GM12872 (cell line): ENCODE measurements around the gene GTPBP3.

ENCODE experiments used
- CTCF ChIP-seq: IDR thresholded peaks from 3 replicates; pipeline ENCODE4 v1.5.1; 2011; ENCODE audit warnings: low read depth, mild to moderate bottlenecking, low read length, moderate library complexity; ENCODE audit not compliant: insufficient read depth

Gene GTPBP3

GRCh38 chr19:17336872-17337674 lies at the start of gene GTPBP3:
Gene GTPBP3 (plus strand): TSS chr19:17337553. CDS start chr19:17337612, 59 bp downstream.
- TF ChIP-seq CTCF: no peak

- TF ChIP-seq CTCF: no peak
Measured at GRCh38 chr19:17289489-17289888, 47.9 kb upstream of the GTPBP3 start.

GRCh38 chr19:17292301-17293074 lies 44.9 kb upstream of the GTPBP3 start:
- TF ChIP-seq CTCF: peak; percentile 80

GRCh38 chr19:17293605-17294004 lies 43.7 kb upstream of the GTPBP3 start:
- TF ChIP-seq CTCF: no peak

- no peak for TF ChIP-seq CTCF
Measured at GRCh38 chr19:17294051-17294891, 43.1 kb upstream of the GTPBP3 start.

GRCh38 chr19:17296273-17296672 lies 41.1 kb upstream of the GTPBP3 start:
- TF ChIP-seq CTCF: no peak

- no peak for TF ChIP-seq CTCF
Measured at GRCh38 chr19:17296976-17297375, 40.4 kb upstream of the GTPBP3 start.
